GM18517 (cell line): Measurements from ENCODE around the gene TIAM2.
"Not testable (repeated sequence)": the region's sequence is repeated elsewhere in the genome, so short reads cannot be mapped to it uniquely, and the experiment has no call there.

ENCODE experiments used
- ATAC-seq: cut with Tn5 transposase; IDR thresholded peaks from one replicate; pipeline ENCODE4 v1.9.1; 2021; ENCODE audit warnings: mild to moderate bottlenecking, moderate library complexity; ENCODE audit not compliant: unreplicated experiment

Gene TIAM2

DNA sequence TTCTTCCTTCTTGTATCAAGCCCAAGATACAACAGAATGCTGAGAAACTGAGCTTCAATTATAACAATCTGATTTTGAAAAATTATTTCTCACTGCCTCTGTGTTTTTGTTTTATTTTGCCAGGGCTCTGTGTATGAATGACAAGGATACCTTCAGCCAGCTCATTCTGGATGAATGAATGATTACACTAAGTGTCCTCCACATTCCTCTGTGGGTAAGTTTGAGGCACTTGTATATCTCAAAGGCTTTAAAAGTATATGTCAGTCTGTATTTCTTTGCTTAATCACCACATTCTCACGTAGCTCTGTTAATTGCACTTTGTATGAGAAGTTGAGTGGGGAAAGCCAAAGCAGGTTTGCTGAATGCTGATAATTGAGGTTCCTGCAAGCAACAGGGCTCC is 95.1 kb downstream of the TIAM2 start:
- ATAC-seq = no peak

DNA sequence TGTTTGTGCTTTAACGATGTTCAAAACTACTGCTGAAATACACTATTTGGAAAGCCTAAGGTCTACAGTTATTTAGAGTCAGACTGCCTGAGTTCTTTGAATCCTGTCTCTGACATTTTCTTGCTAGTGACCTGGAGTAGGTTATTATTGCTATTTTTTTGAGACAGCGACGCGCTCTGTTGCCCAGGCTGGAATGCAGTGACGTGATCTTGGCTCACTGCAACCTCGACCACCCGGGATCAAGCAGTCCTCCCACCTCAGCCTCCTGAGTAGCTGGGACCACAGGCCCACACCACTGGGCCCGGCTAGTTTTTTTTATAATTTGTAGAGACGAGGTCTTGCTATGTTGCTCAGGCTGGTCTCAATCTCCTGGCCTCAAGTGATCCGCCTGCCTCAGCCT is 96.6 kb downstream of the TIAM2 start:
- ATAC-seq = no peak

DNA sequence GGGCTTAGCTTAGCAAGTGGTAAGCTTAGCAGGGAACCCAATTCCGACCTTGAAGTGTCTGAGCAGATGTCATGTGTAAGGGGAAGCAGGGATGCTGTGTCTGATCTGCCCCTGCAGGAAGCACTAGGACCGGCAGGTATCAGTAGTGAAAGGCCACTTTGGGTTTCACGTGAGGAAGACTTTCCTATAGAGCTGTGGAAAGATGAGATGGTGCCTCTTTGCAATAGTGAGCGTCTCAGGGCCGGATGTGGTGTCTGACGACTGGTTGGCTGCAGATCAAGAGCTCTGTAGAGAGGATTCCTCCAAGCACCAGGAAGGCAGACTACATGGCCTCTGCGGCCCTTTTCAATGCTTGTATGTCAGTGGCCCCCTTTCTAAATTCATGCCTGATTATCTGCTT is 98.3 kb downstream of the TIAM2 start:
- ATAC-seq = no peak

DNA sequence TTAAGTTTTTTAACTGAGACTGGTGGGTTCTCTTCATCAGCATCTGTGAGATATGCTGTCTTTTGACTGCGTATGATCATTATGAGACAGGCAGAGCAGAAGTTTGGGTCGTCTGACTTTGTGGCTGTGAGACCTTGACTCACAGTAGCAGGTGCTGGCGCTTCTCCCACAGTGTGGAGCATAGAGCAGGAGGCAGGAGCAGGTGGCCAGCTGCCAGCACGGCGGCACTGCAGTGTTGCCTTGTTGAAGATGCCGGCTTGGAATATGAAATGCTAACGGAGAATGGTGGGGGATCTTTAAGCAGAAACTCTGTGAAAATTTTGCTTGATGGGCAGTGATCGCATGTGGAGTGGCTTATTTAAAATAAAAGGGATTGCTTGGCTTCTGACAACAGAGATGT is 105.0 kb downstream of the TIAM2 start:
- no peak for ATAC-seq

DNA sequence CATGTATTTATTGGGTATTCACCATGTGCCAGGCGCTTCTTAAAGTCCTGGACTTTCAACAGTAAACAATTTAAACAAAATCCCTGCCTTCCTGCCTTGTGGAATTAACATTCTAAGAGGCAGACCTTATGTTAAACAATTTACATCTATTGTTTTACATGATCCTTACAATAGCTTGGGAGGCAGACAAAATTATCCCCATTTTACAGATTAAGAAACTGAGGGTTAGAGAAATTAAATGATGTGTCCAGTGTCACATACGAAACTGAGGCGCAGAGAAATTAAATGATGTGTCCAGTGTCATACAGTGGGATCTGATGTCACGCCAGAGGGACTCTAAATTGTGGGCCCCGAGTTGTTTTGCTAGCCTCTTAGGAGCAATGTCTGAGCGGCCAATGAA is 105.5 kb downstream of the TIAM2 start:
- ATAC-seq = no peak

DNA sequence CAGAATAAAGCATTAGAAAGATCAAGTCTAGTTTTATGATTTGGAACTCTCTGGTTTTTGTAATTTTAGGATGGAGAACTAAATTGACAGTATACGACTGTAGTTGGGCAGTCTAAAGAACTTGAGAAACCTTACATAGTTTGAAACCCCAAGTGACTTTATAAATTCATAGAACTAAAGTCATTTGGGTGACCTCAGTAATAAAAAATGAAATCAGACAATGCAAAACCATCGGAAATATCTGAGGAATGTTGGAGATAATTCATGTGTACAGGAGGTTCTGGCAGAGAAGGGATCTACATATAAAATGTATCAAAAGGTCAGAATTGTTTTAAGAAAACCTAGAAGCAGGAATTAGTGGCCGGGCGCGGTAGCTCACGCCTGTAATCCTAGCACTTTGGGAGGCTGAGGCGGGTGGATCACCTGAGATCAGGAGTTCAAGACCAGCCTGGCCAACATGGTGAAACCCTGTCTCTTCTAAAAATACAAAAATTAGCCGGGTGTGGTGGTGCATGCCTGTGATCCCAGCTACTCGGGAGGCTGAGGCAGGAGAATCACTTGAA is 108.0 kb downstream of the TIAM2 start:
- ATAC-seq = not testable (repeated sequence)

DNA sequence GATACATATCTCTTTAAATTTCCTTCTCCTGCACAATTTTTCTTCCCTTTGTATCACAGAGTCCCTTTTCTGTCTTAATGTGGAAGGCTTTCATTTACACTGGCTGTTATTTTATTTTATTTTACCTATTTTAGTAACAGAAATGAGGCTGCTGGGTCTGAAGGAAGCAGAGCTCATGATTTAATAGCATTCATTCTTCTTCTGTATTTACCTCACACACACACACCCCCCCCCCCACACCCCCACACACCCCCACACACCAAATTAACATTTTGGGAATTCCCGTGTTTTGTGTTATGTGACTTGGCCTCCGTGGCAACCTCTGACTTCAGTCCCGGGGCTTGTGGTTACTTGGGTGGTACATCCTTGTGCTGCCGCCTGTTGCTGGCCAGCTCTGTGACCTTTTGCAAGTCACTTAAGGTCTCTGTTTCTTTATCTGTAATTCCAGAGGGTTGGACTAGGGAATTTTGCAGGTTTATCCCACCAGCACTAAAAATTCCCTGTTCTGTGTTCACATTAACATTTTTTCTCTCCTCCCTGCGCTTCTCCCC is 108.8 kb downstream of the TIAM2 start:
- ATAC-seq = no peak

DNA sequence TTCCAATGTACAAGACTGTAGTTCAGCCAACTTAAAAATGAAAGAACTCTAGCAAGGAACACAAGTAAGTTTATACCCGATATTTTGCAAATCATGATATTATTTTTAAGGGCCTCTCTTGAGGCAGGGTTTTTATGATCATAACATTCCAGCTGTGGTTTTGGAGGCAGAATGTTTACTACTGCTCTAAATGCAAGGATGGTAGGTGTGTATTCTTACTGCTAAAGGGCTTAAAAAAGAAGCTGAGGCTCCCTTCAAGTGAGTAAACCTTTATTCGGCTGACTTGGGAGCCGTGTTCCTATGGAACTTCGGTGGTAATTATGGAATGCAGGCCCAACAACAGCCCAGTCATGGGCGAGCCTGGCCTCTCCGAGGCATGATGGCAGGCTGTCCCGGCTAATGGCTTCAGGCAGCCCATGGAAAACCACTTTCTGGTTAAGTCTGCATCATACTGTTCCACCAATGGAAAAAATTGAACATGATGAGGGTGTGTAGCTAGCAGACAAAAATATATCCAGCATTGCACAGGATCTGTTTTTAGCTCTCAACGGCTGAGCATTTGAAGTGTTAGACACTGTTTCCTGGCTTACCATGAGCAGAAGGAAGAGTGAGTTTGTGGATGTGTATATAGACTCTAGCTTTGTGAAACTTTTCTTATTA is 111.5 kb downstream of the TIAM2 start:
- ATAC-seq = no peak

DNA sequence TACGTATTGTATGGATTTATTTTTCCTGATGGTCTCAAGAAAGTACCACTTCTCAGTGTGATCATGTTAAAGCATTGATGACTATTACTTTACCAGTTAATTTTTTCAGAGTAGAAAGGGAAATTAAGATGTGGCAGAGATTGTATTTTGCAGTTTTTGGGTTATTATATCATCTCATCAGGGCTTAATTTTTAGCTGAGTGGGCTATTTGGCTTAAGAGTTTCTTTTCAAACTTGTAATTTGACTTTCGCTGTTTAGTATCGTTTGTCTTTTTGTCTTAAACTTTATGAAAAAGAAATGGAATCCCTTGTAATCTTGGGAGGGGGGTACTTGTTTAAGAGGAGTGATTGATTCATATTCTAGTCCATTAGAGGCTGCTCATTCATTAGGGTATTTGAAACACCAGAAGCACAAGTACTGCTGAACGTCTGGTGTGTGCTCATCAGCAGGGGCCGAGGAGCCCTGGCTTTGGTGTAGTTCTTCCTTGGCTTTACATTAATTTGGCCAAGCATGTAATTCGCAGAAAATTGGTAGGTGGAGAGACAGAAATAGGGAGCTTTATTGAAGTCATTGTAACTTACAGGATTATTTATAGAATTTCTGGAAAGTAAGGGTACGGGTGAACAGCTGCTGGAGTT is 112.4 kb downstream of the TIAM2 start:
- no peak for ATAC-seq

DNA sequence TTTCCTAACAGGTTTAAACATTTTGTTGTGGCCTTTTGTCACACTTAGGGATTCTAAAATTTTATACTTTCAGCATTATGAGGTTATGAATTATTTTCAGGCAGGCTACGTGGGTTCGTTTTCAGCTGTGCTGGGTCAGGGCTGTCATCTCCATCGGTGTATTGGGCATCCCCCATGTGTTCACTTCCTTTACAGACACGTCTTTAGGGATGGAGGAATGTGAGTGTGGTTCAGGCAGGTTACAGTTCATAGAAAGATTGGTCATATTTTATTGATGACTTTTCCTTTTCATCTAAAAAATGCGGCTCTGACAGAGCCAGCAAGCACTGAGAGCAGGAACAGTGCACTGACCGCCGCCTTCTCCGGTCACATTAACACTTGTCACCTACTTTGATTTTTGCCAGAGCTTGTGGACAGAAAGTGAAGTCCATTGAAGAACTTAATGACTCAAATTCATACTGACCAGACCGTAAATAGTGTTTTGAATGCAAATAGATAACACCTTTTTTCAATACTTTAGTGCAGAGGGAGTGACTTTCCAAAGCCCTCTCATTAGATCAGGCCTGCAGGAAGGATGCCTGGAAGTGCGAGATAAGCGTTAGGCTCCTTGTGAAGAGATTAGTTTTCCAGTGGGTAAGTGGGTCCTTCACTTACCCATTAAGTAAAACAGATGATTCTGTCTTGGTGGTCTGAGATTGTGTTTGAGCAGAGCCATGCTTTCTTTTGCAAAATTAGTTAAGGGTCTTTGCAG is 113.1 kb downstream of the TIAM2 start:
- no peak for ATAC-seq

DNA sequence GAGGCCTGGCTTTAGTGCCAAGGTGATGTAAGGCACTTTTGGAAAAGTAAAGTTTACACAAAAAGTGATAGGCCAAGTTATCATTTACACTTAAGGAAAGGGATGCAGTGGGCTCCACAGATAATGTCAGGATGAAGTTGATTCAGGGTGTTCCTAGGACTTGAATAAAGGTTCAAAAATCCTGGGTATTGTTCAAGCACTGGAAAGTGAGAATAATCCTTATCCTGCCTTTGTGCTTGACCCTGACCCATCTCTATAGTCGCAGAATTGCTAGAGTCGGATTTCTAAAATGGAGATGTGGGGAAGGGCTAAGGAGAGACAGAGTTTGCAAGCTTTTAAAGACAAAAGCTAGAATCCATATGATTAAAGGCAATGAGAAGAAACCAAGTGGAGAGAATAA is 115.6 kb downstream of the TIAM2 start:
- no peak for ATAC-seq

DNA sequence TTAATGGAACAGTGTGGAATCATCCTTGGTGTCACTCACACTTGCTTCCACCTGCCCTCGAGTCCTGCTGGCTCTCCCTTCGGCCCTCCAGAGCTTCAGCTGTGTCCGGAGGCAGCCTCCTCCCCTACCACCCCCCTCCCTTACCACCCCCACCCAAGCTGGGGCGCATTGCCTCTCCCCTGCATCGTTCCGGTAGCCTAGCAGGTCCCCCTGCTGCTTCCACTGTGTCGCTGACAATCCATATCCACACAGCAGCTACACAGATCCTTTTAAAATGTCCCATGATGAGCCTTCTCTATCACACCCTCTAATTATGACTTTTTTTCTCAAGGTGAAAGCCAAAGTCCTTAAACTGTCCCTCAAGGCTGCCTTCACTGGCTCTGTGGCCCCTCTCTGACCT is 117.6 kb downstream of the TIAM2 start:
- ATAC-seq = no peak

DNA sequence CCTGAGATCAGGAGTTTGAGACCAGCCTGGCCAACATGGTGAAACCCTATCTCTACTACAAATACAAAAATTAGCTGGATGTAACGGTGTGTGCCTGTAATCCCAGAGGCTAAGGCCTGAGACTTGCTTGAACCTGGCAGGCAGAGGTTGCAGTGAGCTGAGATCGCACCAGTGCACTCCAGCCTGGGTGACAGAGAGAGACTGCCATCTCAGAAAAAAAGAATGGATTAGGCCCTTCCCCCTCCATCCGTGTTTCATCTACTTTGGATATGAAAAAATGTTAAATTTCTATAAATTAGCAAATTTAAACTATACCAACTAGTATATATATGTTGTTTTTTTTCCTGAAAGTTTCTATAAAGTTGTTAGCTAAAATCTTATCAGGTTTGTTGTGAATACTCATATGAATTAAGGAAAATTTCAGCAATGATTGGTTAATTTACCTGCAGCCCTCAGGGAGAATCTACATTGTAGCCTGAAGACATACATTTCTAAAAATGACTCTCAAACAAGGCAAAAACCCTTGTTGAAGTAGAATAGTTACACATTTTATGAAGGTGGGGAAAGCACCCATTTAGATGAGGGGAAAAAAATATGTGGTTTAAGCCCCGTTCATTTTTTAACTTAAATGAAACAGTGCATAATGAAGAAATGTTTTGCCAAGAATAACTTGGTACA is 120.9 kb downstream of the TIAM2 start:
- ATAC-seq = no peak

DNA sequence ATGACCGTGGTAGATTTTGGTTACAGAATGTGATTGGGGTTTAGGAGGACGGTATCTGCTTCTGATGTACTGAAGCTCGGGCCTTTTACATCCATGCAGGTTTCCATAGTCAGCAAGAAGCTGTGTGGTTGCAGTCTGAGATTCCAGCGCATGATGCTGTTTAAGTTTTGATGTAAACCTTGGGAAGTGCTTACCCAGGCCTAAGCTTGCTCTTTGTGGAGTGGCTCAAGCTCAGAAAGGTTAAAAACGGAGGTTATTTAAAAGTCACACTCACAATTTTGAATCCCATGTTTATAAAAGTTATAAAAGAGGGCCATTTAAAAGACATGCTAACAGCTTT is 121.4 kb downstream of the TIAM2 start:
- no peak for ATAC-seq

DNA sequence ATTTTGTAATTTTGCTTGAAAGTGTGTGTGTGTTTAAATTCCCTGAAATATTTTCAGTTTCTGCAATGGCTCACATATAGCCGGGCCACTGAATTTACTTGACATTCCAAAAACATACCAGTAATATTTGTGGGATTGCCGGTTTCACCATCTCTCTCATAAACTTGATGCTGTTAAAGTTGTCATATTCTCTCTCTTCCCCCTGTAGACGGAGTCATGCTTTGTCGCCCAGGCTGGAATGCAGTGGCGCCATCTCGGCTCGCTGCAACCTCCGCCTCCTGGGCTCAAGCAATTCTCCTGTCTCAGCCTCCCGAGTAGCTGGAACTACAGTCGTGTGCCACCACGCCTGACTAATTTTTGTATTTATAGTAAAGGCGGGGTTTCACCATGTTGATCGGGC is 122.1 kb downstream of the TIAM2 start:
- no peak for ATAC-seq

DNA sequence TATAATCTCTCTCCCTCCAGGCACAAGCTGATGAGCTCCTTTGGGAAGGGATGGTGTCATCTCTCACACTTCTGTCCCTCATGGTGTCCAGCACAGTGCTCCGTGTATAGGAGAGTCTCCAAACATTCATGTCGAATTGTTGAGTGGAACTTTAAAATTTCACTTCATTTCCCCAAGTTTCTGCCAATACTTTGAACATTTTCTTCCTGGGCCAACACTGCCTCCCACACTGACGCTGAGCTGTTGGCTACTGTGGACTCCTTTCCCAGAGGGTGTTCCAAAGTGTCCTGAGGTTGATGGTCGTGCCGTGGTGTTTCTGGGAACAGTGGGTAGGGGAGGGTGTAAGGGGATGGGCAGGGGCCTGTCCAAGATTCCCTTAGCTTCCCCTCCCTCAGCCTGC is 122.7 kb downstream of the TIAM2 start:
- ATAC-seq = no peak

DNA sequence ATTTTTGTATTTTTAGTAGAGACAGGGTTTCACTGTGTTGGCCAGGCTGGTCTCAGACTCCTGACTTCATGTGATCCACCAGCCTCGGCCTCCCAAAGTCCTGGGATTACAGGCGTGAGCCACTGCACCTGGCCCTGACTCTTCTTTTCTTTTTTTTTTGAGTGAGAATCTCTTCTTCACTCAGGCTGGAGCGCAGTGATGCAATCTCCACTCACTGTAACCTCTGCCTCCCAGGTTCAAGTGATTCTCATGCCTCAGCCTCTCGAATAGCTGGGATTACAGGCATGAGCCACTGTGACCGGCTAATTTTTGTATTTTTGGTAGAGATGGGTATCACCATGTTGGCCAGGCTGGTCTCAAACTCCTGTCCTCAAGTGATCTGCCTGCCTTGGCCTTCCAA is 124.1 kb downstream of the TIAM2 start:
- ATAC-seq = not testable (repeated sequence)

DNA sequence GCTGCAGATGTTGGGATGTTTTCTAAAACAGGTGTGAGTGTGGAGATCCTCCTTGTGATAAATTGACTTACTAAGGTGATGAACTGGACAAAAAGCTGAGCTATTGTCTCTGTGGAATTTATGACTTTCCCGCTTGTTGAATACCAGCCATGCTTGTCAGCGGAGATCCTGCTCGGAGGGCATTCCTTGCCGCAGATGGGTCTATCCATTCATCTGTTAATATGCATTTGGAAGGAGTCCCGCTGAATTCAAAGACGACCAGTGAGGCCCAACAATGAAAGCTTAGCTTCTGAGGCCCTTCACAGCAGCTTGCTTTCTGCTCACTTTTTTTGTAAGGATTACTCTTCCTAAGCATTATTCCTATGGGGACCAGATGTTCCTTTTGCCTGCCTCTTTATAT is 124.9 kb downstream of the TIAM2 start:
- ATAC-seq = no peak

DNA sequence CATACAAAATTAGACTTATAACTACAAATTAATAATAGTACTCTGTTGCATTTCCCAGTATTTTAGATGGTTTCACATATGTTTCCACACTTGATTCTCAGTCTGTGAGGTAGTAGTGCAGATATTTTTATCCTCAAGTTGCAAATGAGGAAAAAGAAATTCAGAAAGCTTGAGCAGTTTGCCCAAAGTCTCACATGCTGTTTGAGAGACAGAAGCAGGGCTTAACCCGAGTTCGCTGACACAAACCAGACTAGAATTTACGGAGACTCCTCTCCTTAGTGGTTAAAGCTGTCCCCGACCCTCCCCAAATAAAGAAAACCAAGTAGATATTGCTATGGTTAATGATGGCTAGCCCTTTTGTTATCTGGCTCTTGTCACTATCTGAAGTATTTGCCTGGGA is 126.2 kb downstream of the TIAM2 start:
- ATAC-seq = no peak

DNA sequence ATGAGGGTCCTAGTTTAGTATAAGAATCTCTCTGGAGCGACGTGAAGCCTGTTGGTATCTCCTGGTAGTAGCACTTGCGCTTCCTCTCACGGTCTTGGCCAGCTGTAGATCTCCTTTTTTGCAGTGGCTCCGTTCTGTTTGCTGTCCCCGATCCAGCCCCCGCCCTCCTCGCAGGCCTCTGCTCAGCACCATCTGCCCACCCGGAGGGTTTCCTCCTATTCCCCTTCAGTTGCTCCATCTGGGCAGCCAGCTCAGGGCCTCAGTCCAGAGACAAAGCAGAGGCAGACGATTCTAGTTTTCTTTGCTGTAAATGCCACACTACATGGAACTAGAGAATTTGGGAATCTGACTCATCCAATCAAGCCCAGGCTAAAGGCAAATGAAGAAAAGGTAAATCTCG is 126.6 kb downstream of the TIAM2 start:
- ATAC-seq = no peak
